IPS-18a (cell line): ENCODE results near the gene GUCA2A.
"Not testable (repeated sequence)": the region's sequence is repeated elsewhere in the genome, so short reads cannot be mapped to it uniquely, and the experiment has no call there.

ENCODE experiments used
- H3K27ac ChIP-seq: one replicate; pipeline ENCODE4 v1.5.1; 2013; ENCODE audit warnings: low read length
- H3K27me3 ChIP-seq: one replicate; pipeline ENCODE4 v1.6.1; 2013; ENCODE audit warnings: mild to moderate bottlenecking, low read length; ENCODE audit not compliant: control insufficient read depth, insufficient read depth
- H3K36me3 ChIP-seq: one replicate; pipeline ENCODE4 v1.6.1; 2013; ENCODE audit warnings: low read depth, low read length; ENCODE audit not compliant: control insufficient read depth
- H3K4me1 ChIP-seq: one replicate; pipeline ENCODE4 v1.6.1; 2013; ENCODE audit warnings: low read depth, low read length; ENCODE audit not compliant: control insufficient read depth
- H3K4me3 ChIP-seq: one replicate; pipeline ENCODE4 v1.5.1; 2013; ENCODE audit warnings: low read length
- H3K9ac ChIP-seq: one replicate; pipeline ENCODE4 v1.6.1; 2013; ENCODE audit warnings: mild to moderate bottlenecking, low read length, moderate library complexity
- H3K9me3 ChIP-seq: one replicate; pipeline ENCODE4 v1.6.1; 2013; ENCODE audit warnings: low read depth, low read length; ENCODE audit not compliant: control insufficient read depth

GUCA2A gene, protein sequence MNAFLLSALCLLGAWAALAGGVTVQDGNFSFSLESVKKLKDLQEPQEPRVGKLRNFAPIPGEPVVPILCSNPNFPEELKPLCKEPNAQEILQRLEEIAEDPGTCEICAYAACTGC

DNA sequence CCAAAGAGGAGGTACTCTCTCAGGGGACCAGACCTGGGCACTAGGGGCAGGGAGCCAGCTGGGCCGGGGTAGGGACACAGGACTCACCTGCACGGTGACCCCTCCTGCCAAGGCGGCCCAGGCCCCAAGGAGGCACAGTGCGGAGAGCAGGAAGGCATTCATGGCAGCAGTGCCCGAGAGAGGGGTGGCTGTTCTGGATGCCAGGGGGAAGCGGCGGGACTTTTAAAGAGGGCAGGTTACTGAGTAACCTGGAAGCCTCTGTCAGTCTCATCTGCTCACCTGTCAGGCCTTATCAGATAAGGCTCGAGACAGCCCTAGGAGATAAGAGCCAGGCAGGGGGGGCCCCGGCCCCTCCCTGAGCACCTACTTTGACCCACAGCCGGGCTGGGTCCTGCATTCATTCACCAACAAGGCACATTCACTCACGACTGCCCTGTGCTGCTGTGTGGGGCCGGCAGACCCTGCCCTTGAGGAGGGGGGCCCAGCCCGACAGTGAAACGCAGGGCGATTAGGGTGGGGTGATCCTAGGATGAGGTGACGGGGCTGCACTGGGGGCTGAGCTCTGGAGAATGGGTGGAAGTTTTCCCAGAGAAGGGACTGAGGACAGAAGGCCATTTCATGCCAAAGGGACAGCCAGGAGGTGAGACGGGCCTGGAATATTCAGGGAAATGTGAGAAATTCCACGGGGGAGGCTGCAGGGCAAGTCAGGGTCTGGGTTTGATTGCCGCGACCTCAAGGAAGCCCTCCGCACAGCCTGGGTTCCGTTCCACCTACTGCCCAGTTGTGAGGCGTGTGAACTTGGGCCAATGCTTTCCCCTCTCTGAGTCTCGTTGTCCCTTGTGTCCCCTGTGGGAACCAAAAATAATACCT is at the start of gene GUCA2A:
GUCA2A (minus strand) TSS at position 195 of the 870 bp plus-strand sequence; CDS start at position 162, 33 bp downstream.
- Histone ChIP-seq H3K27ac (no peak within 1 kb of the TSS), H3K9ac (no peak within 1 kb of the TSS), H3K4me3 (no peak within 1 kb of the TSS), H3K27me3 (no peaks in the 10 kb centered on the region), H3K36me3 (no peaks in the 10 kb centered on the region), H3K9me3 (peaks cover 3% of the 10 kb centered on the region), H3K4me1 (no peaks in the 10 kb centered on the region)

DNA sequence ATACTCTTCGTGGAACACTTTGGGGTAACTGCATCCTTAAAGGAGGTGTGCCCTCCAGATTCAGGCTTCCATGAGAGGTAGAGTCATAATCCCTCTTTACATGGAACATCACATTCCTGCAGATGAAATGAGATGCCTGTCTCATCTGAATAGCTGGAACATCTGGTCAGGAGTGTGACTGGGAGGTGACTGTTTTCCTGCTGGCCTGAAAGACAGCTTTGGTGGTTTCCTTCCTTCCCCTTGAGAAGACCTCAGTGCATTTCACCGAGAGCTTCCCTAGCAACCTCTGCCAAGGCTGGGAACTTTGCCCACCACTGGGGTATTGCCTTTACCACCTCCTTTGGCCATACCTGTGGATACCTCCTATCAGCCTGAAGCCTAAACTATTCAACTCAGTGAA is 46.7 kb upstream of the GUCA2A start:
- peaks cover 8% of the 10 kb centered on the region for H3K4me1 ChIP-seq
- H3K27ac ChIP-seq, result no peak overlapping the region
- no peaks in the 10 kb centered on the region for H3K9me3 ChIP-seq
- no peak overlapping the region for H3K4me3 ChIP-seq
- no peaks in the 10 kb centered on the region for H3K27me3 ChIP-seq
- no peak overlapping the region for H3K9ac ChIP-seq
- H3K36me3 ChIP-seq, result peaks cover 4% of the 10 kb centered on the region

DNA sequence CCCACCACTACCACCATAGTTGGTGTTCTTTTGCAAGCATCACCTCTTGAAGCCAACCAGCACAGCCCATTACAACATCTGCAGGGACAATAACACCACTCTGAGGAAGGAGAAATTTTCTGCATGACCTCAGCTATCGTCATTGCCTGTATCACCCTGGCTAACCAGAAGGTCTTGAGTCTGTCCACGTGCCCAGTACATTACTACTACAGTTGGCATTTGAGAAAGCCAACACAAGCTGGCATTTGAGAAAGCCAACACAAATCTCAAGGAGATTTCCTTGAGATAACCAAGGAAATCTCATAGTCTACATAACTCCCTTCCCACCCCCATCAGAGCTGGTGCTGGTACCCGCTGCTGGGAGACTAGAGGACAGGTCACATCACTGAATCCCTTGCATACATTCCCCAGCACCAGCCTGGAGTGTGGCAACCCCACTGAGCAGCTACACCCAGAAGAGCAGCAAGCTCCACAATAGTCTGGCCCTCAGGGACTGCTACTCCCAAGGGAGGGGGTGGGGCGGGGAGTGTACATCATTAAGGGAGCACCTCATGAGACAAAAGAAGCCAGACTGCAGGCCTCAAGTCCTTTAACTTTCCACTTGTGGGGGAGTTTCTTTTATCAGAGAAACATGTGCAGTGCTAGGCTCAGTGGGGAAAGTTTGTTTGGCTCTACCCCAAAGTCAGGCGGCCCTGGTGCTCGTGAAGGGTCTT is 46.0 kb upstream of the GUCA2A start:
- H3K27ac ChIP-seq, result no peak overlapping the region
- H3K9ac ChIP-seq, result no peak overlapping the region
- no peaks in the 10 kb centered on the region for H3K27me3 ChIP-seq
- H3K9me3 ChIP-seq, result no peaks in the 10 kb centered on the region
- peaks cover 8% of the 10 kb centered on the region for H3K4me1 ChIP-seq
- peaks cover 4% of the 10 kb centered on the region for H3K36me3 ChIP-seq
- H3K4me3 ChIP-seq, result no peak overlapping the region

DNA sequence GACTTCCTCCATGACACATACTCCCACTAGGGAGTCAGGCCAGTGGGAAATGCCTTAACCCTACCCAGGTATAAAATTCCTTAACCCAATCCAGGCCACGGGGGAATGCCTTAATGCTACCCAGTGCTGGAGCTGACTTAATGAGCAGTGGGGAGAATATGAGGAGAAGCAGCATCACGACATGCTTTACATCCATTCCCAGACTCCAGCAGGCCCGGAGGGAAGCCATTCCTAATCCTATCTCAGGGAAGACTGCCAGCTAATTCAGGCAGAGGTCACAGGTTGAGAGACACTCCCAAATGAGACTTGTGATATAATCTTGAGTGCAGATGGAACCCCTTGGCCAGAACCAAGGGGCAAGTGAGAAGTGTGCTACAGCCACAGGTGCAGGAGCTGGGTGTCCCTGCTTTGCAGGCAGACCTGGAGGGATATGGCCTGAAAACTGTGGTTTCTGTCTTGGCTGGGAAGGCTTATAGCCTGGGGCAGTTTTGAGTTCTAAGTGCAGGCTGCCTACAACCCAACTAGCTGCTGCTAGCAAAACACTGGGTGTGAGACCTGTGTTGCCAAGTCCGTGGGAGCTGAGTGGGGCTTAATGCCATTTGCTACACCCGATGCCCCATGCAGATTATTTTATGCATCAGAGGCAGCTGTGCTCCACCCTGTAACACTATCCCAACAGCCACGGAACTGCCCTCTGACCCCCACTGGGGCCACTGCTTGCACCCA is 45.1 kb upstream of the GUCA2A start:
- no peak overlapping the region for H3K27ac ChIP-seq

DNA sequence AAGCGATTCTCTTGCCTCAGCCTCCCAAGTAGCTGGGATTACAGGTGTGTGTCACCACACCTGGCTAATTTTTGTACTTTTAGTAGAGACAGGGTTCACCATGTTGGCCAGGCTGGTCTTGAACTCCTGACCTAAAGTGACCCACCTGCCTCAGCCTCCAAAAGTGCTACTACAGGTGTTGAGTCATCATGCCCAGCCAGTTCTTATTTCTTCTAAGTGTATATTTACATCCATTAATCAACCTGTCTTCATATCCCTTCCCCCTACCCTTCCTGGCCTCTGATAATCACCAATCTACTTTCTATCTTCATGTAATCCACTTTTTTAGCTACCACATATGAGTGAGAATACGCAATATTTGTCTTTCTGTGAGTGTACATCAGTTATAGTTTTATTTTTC is 42.4 kb upstream of the GUCA2A start:
- not testable (repeated sequence) for H3K4me1 ChIP-seq, H3K4me3 ChIP-seq, H3K9ac ChIP-seq, H3K27ac ChIP-seq, H3K27me3 ChIP-seq, H3K36me3 ChIP-seq, H3K9me3 ChIP-seq

More for the DNA sequence above, 45.1 kb upstream of the GUCA2A start:
- H3K27me3 ChIP-seq, result no peaks in the 10 kb centered on the region
- no peak overlapping the region for H3K4me3 ChIP-seq
- peaks cover 8% of the 10 kb centered on the region for H3K4me1 ChIP-seq
- H3K9ac ChIP-seq, result no peak overlapping the region
- H3K36me3 ChIP-seq, result peaks cover 6% of the 10 kb centered on the region
- H3K9me3 ChIP-seq, result no peaks in the 10 kb centered on the region

DNA sequence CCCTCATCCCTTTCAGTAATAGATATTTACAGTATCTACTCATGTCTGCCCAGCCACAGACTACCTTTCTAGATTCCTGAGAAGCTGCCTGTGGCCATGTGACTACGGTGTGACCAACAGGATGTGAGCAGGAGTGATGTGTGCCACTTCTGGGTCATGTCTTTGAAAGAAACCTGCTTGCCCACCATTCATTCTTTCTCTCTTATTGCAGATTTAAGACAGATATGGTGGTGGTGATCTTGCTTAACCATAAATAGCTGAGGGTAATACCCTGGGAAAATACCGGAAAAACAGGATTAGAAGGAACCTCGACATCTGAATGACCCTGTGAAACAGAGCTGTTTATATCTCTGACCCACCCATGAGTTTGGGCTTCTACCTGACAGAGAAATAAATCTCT is 41.6 kb upstream of the GUCA2A start:
- Histone ChIP-seq H3K4me3 (no peak overlapping the region), H3K27me3 (no peaks in the 10 kb centered on the region), H3K36me3 (peaks cover 3% of the 10 kb centered on the region), H3K9ac (no peak overlapping the region), H3K27ac (no peak overlapping the region), H3K9me3 (no peaks in the 10 kb centered on the region), H3K4me1 (no peaks in the 10 kb centered on the region)

DNA sequence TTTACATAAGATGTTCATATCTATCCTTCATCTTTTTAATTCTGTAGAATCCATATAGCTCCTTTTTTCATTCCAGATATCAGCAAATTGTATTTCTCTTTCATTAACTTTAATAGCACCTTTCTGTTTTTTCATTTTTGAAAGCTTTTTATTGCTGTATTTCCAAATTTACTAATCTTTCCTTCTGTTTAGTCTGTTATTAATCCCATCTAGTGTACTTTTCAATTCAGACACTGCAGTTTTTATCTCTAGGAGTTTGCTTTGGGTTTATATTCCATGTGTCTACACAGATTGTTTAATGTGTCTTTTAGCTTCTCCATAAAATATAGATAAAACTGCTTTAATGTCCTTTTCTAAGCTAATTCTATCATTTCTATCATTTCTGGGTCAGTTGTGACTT is 37.4 kb upstream of the GUCA2A start:
- H3K36me3 ChIP-seq, result peaks cover 17% of the 10 kb centered on the region
- no peaks in the 10 kb centered on the region for H3K27me3 ChIP-seq
- H3K9ac ChIP-seq, result no peak overlapping the region
- no peak overlapping the region for H3K27ac ChIP-seq
- H3K4me1 ChIP-seq, result no peaks in the 10 kb centered on the region
- H3K4me3 ChIP-seq, result no peak overlapping the region
- no peaks in the 10 kb centered on the region for H3K9me3 ChIP-seq

DNA sequence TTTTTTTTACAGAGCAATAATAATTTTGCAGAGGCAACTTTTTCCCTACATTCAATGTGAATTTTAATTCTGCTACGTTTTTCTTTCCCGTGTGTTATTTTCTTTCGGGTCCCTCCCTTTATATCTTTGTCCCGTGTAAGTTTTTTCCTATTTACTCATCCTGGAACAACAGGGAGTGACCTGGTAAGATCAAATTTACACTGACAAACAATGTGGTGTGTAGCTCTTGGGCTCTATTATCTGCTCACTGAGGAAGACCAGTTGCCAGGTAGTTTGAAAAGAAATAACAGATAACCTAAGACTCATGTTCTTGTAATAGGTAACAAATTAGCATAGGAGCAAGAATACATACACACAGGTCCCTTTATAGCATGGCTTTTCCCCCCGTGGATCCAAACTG is 33.7 kb upstream of the GUCA2A start:
- Histone ChIP-seq H3K9ac (no peak overlapping the region), H3K4me3 (no peak overlapping the region), H3K27me3 (no peaks in the 10 kb centered on the region), H3K4me1 (no peaks in the 10 kb centered on the region), H3K27ac (no peak overlapping the region), H3K36me3 (peaks cover 38% of the 10 kb centered on the region), H3K9me3 (no peaks in the 10 kb centered on the region)

DNA sequence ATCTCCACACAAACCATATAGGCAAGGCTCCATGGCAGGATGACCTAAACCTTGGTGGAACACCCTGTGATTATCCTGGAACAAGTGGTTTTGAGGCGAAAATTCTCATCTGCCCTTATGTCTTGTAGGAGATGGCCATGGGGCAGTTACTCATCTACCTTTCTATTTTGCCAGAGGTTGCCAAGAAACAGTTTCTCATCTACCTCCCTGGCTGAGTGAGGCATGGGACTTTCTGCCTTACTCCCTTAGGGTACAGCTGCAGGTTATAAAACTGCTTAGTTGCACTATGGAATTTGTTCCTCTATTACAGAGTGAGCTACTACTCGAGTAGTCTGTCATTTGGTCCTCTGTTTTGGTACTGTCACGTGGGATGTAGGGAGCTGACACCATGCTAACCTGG is 31.3 kb upstream of the GUCA2A start:
- no peak overlapping the region for H3K9ac ChIP-seq
- H3K4me3 ChIP-seq, result no peak overlapping the region
- no peaks in the 10 kb centered on the region for H3K9me3 ChIP-seq
- H3K4me1 ChIP-seq, result no peaks in the 10 kb centered on the region
- no peaks in the 10 kb centered on the region for H3K27me3 ChIP-seq
- peaks cover 50% of the 10 kb centered on the region for H3K36me3 ChIP-seq
- no peak overlapping the region for H3K27ac ChIP-seq

DNA sequence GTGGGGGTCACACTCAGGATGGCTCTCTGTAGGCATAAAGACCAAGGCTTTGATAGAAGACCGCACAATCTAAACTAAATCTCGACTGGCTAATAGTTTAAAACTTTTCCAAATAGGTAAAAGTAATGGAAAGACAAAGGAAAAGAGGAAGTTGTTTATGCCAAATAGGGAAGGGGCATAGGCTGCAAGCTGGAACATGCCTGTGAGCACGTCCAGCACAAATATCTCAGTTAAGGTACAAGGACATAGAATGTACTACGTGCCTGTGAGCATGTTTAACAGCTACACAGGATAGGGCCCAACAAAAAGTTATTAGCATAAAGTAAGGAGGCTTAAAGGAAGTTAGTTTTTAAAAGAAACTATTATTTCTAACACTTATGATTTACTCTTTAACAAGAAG is 27.6 kb upstream of the GUCA2A start:
- Histone ChIP-seq H3K9ac (no peak overlapping the region), H3K27me3 (no peaks in the 10 kb centered on the region), H3K4me3 (no peak overlapping the region), H3K36me3 (peaks cover 58% of the 10 kb centered on the region), H3K4me1 (no peaks in the 10 kb centered on the region), H3K27ac (no peak overlapping the region), H3K9me3 (no peaks in the 10 kb centered on the region)

DNA sequence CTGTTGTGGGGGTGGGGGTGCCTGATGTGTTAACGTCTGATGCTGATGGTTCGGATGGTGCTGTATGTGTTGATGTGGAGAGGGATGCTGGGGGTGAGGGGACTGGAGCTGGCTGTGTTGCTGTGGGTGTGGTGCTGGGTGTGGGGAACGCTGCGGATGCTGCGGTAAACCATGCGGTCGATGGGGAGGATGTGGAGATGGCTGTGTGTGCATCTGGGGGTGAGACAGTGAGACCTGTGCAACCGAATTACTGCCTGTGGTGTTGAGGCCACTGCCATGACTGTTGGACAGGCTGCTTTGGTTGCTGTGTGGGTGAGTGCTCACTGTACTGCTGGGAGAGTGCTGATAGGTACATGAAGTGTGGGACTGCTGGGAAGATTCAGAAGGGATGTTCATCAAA is 26.8 kb upstream of the GUCA2A start:
- H3K27me3 ChIP-seq, result no peaks in the 10 kb centered on the region
- no peaks in the 10 kb centered on the region for H3K9me3 ChIP-seq
- H3K4me1 ChIP-seq, result no peaks in the 10 kb centered on the region
- H3K36me3 ChIP-seq, result peaks cover 60% of the 10 kb centered on the region
- H3K4me3 ChIP-seq, result no peak overlapping the region
- no peak overlapping the region for H3K27ac ChIP-seq
- no peak overlapping the region for H3K9ac ChIP-seq
